ENCODE data around the gene KRT71.

The KRT71 gene

GRCh38 chr12:52497975-52498374 lies 55.0 kb downstream of the KRT71 start:
- DNase-seq (ENCODE audit: low read depth, low spot score) = no peak

- peak; percentile 75 for DNase-seq (ENCODE audit: low read depth, low spot score)
Observed at GRCh38 chr12:52496590-52497071, 56.3 kb downstream of the KRT71 start.

GRCh38 chr12:52496054-52496453 lies 56.9 kb downstream of the KRT71 start:
- DNase-seq (ENCODE audit: low read depth, low spot score) = no peak

- DNase-seq (ENCODE audit: low read depth, low spot score) = no peak
Observed at GRCh38 chr12:52495389-52495788, 57.6 kb downstream of the KRT71 start.

- DNase-seq (ENCODE audit: low read depth, low spot score) = no peak
Observed at GRCh38 chr12:52494518-52494917, 58.4 kb downstream of the KRT71 start.

- no peak for DNase-seq (ENCODE audit: low read depth, low spot score)
Observed at GRCh38 chr12:52494100-52494499, 58.8 kb downstream of the KRT71 start.
